Measurements from ENCODE around the gene HHATL. TPM values are rescaled to one million over a fixed set of nuclear protein-coding genes. Genes with fewer than 3 reads are reported as not detected.

Gene HHATL
- total RNA-seq, 1 donor from 2014 or later: not detected

- DNase-seq (ENCODE audit: low read depth) (peak; percentile 44), FAIRE-seq (peak; percentile 86)
- no peaks in the 10 kb centered on the region for H3K27me3 ChIP-seq (ENCODE audit: control insufficient read depth, insufficient read depth, low read length)
- H3K36me3 ChIP-seq (ENCODE audit: control insufficient read depth, insufficient read depth, low read length): no peaks in the 10 kb centered on the region
- no peak for TF ChIP-seq CTCF (IDR thresholded peaks at IDR 0.05; ENCODE audit: insufficient read depth, low read length, severe bottlenecking)
- H3K4me3 ChIP-seq (ENCODE audit: low read depth, low read length): no peak overlapping the region
Observed at GRCh38 chr3:42668793-42669217, 33.8 kb downstream of the HHATL start.

GRCh38 chr3:42668413-42668760 is 34.2 kb downstream of the HHATL start:
- TF ChIP-seq CTCF (IDR thresholded peaks at IDR 0.05; ENCODE audit: insufficient read depth, low read length, severe bottlenecking): no peak
- FAIRE-seq (no peak), DNase-seq (ENCODE audit: low read depth) (no peak)

GRCh38 chr3:42667523-42668412 is 34.8 kb downstream of the HHATL start:
- Histone ChIP-seq H3K4me3 (ENCODE audit: low read depth, low read length) (no peak overlapping the region), H3K27me3 (ENCODE audit: control insufficient read depth, insufficient read depth, low read length) (no peaks in the 10 kb centered on the region), H3K36me3 (ENCODE audit: control insufficient read depth, insufficient read depth, low read length) (no peaks in the 10 kb centered on the region)
- TF ChIP-seq CTCF (IDR thresholded peaks at IDR 0.05; ENCODE audit: insufficient read depth, low read length, severe bottlenecking): no peak
- no peak for DNase-seq (ENCODE audit: low read depth)
- FAIRE-seq: peak; percentile 66

More at GRCh38 chr3:42668413-42668760, 34.2 kb downstream of the HHATL start:
- Histone ChIP-seq H3K27me3 (ENCODE audit: control insufficient read depth, insufficient read depth, low read length) (no peaks in the 10 kb centered on the region), H3K36me3 (ENCODE audit: control insufficient read depth, insufficient read depth, low read length) (no peaks in the 10 kb centered on the region), H3K4me3 (ENCODE audit: low read depth, low read length) (no peak overlapping the region)

- H3K4me3 ChIP-seq (ENCODE audit: low read depth, low read length): no peak overlapping the region
- H3K27me3 ChIP-seq (ENCODE audit: control insufficient read depth, insufficient read depth, low read length): no peaks in the 10 kb centered on the region
- H3K36me3 ChIP-seq (ENCODE audit: control insufficient read depth, insufficient read depth, low read length): no peaks in the 10 kb centered on the region
- TF ChIP-seq CTCF (IDR thresholded peaks at IDR 0.05; ENCODE audit: insufficient read depth, low read length, severe bottlenecking): no peak
- FAIRE-seq (no peak), DNase-seq (ENCODE audit: low read depth) (no peak)
Observed at GRCh38 chr3:42667096-42667522, 35.5 kb downstream of the HHATL start.

GRCh38 chr3:42666577-42666998 is 36.0 kb downstream of the HHATL start:
- H3K36me3 ChIP-seq (ENCODE audit: control insufficient read depth, insufficient read depth, low read length): no peaks in the 10 kb centered on the region
- no peak overlapping the region for H3K4me3 ChIP-seq (ENCODE audit: low read depth, low read length)
- DNase-seq (ENCODE audit: low read depth): no peak
- no peak for FAIRE-seq
- no peak for TF ChIP-seq CTCF (IDR thresholded peaks at IDR 0.05; ENCODE audit: insufficient read depth, low read length, severe bottlenecking)
- no peaks in the 10 kb centered on the region for H3K27me3 ChIP-seq (ENCODE audit: control insufficient read depth, insufficient read depth, low read length)
